ENCODE data around the gene SETD1B.
"Not testable (repeated sequence)": the region's sequence is repeated elsewhere in the genome, so short reads cannot be mapped to it uniquely, and the experiment has no call there.

SETD1B gene

GRCh38 chr12:121823727-121824115 is 19.9 kb downstream of the SETD1B start:
- no peak for DNase-seq (ENCODE audit: low read depth, low spot score)

- DNase-seq (ENCODE audit: low read depth, low spot score) = no peak
Measured at GRCh38 chr12:121825041-121825523, 21.3 kb downstream of the SETD1B start.

DNA sequence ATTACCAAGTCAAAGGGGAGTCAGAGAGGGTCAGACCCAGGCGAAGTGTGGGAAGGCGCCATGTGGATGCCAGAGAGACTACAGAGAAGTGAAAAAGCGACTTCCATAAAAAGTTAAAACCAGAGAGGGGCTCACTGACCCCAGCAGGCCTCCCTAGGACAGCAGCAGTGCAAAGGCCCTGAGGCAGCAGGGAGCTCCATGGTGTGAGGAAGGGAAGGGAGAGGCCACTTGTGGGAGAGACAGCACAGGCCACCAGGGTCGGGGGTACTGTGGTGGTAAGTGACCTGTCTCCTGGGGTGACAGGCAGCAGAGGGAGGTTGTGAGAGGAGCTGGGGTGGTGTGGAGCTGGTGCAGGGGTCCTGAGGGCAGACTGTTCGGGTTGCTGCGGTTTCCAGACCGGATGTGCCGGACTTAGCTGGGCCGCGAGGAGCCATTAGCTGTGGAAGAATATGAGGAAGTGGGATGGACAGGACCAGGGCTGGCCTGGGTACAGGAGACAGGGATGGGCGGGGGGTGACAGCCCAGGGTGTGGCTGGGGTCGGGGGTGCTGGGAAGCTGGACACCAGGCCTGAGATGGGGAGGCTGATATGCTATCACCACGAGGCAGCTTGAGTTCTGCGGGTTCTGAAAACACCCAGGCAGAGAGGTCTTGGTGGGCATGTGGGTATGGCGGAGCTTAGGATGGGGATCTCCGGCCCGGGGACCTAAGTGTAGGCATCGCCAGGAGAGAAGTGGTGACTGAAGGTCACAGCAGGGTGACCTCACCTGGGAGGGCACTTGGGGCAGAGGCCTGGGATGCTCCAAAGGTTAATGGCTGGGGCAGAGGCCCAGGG is 22.7 kb downstream of the SETD1B start:
- no peak for DNase-seq (ENCODE audit: low read depth, low spot score)

- no peak for DNase-seq (ENCODE audit: low read depth, low spot score)
Measured at GRCh38 chr12:121827351-121828099, 23.7 kb downstream of the SETD1B start.

DNA sequence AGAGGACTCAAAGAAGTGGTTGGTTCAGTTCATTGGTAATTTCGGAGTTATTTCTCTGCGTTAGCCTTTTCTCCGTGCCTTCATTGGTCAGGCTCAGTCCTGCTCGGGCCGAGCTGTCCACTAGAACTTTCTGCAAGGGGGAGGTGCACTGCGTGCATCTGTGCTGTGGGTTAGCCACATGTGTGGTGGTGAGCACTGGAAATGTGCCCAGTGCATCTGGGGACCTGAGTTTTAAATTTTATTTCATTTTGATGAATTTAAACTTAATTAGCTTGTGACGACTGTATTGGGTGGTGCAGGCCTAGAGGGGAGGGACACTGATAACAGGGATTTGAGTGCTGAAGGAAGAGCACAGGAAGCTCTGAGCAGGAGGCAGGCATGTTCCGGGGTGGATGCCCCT is 24.5 kb downstream of the SETD1B start:
- no peak for DNase-seq (ENCODE audit: low read depth, low spot score)

- no peak for DNase-seq (ENCODE audit: low read depth, low spot score)
Measured at GRCh38 chr12:121828826-121829225, 25.0 kb downstream of the SETD1B start.

- no peak for DNase-seq (ENCODE audit: low read depth, low spot score)
Measured at GRCh38 chr12:121829250-121829918, 25.6 kb downstream of the SETD1B start.

DNA sequence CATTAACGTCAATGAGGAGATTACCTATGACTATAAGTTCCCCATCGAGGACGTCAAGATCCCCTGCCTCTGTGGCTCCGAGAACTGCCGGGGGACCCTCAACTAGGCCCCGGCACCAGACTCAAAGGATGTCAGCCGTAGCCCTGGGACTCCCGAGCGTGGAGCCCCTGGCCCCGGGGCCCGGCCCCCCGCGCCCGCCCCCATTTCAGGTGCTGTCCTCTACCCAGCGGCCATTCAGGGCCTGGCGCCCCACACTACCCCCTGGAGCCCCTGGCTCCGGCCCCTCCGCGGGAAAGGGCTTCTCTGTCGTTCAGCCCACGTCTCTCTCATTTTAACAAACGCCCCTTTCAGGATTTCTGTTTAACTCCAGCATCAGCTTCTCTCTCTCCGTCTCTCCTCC is 26.3 kb downstream of the SETD1B start:
- DNase-seq (ENCODE audit: low read depth, low spot score) = no peak

GRCh38 chr12:121830588-121831265 is 26.9 kb downstream of the SETD1B start:
- no peak for DNase-seq (ENCODE audit: low read depth, low spot score)

- DNase-seq (ENCODE audit: low read depth, low spot score) = no peak
Measured at GRCh38 chr12:121831571-121832245, 27.9 kb downstream of the SETD1B start.

- DNase-seq (ENCODE audit: low read depth, low spot score) = no peak
Measured at GRCh38 chr12:121837680-121838079, 33.9 kb downstream of the SETD1B start.

- DNase-seq (ENCODE audit: low read depth, low spot score) = no peak
Measured at GRCh38 chr12:121838126-121838525, 34.3 kb downstream of the SETD1B start.

DNA sequence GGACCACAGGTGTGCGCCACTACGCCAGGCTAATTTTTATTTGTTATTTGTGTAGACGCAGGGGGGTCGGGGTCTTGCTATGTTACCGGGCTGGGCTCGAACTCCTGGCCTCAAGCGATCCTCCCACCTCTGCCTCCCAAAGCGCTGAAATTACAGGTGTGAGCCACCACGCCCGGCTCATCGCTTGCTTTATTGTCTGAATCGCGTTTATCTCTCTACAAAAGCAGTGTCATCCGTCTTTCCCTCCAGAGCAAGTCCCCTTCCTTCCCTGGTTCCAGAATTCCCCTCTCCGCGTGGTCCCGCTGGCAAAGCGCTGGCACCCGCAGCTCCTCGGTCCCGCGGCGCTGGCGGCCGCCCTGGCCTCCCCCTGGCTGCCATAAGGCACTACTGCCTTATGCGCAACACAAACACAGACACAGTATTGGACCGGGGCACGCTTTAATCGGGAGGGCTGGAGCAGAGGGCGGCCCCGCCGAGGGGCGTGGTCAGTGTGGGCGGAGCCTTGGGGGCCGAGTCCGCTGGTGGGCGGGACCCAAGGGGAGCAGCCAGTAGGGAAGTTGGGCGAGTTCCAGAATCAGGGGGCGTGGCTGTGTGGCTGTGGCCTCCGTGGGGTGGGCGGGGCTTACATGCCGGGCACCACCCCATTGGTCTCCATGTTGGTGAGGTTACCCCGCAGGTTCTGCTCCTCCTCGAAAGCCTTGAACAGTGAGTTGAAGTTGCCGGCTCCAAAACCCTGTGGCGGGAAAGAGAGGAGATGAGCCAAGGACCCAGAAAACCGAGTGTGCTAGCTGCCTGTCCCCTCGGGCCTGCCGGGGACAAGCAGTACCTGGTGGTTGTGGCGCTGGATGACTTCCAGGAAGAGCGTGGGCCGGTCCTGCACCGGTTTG is 35.5 kb downstream of the SETD1B start:
- DNase-seq (ENCODE audit: low read depth, low spot score) = peak; percentile 99

GRCh38 chr12:121839993-121840761 is 36.4 kb downstream of the SETD1B start:
- DNase-seq (ENCODE audit: low read depth, low spot score) = no peak

GRCh38 chr12:121843236-121843982 is 39.6 kb downstream of the SETD1B start:
- no peak for DNase-seq (ENCODE audit: low read depth, low spot score)

- no peak for DNase-seq (ENCODE audit: low read depth, low spot score)
Measured at GRCh38 chr12:121845701-121846100, 41.9 kb downstream of the SETD1B start.

DNA sequence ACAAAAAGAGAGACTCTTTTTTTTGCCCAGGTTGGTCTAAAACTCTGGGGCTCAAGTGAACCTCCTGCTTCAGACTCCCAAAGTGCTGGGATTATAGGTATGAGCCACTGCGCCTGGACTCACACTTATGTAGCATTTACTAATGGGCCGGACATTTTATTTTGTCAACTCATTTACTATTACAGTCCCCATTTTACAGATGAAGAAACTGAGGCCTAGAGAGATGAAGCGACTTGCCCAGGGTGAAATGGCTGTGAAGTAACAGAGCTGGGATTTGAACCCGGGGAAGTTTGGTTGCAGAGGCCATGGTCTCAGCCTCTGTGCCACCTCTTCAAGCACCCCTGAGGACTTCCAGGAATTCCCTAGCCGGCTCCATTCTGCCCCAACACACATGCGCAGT is 45.4 kb downstream of the SETD1B start:
- DNase-seq (ENCODE audit: low read depth, low spot score) = no peak

DNA sequence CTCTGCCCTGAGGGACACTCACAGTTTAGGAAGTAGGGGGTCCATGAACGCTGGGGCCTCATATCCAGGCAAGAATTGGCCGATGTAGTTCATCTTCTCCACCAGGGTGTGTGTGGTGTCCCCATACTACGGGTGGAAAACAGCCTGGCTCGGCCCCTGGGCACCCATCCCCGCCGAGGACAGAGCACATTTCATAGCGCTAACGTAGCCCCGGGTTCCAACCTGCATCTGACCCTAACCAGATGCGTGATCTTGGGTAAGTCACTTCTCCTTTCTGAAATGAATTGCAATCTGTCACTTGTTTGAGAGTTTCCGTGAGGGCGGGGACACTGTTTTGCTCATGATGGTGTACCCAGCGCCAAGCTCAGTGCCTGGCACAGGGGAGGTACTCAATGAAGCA is 45.9 kb downstream of the SETD1B start:
- DNase-seq (ENCODE audit: low read depth, low spot score) = no peak

DNA sequence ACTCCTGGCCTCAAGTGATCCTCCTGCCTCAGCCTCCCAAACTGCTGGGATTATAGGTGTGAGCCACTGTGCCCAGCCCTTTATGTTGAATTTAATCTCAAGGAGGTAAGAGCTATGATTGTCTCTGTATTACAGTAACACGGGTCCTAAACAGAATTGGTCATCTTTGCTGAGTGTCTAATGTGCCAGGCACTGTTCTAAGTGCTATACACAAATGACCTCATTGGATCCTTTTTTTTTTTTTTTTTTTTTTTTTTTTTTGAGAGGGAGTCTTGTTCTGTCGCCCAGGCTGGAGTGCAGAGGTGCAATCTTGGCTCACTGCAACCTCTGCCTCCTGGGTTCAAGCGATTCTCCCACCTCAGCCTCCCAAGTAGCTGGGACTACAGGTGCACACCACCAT is 48.6 kb downstream of the SETD1B start:
- DNase-seq (ENCODE audit: low read depth, low spot score) = not testable (repeated sequence)

Data from activated naive CD8-positive, alpha-beta T cell treated with anti-CD3 and anti-CD28 coated beads, Interleukin-2, amount 50 U/mL, for 16 hours (primary cell).